ENCODE measurements around the gene SLC6A1.
"Not testable (repeated sequence)": the region's sequence is repeated elsewhere in the genome, so short reads cannot be mapped to it uniquely, and the experiment has no call there.

Gene SLC6A1

DNA sequence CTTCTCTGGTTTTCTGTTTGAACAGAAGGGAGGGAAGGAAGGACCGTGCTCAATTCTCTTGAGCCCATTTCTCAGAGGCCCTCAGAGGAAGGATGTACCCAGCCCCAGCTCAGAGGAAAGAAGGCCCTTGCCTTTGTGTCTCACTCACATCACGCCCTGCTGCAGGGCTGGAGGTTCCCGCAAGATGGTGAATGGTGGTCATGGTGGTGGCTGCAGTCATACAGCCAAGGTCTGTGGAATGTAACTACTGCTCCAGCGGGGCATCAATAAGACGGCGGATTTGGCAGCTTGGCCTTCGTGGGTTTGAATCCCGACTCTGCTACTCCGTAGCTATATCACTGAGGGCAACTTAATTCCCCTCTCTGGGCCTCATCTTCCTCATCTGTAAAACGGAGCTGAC, 62.9 kb downstream of the SLC6A1 start:
- no peak overlapping the region for H3K27ac ChIP-seq (ENCODE audit: low read depth in 2 of 2, low read length in 2 of 2)

GRCh38 chr3:11056531-11057050, 64.0 kb downstream of the SLC6A1 start:
- Histone ChIP-seq H3K9ac (ENCODE audit: low read depth in 1 of 2, low read length in 2 of 2) (no peak overlapping the region), H3K9me3 (ENCODE audit: control insufficient read depth in 2 of 2, low read length in 2 of 2) (no peaks in the 10 kb centered on the region), H3K36me3 (ENCODE audit: control insufficient read depth in 2 of 2, insufficient read depth in 2 of 2, low read length in 2 of 2) (no peaks in the 10 kb centered on the region), H3K4me3 (ENCODE audit: low read length in 2 of 2) (no peak overlapping the region), H3K27ac (ENCODE audit: low read depth in 2 of 2, low read length in 2 of 2) (no peak overlapping the region), H3K27me3 (ENCODE audit: control insufficient read depth in 2 of 2, insufficient read depth in 2 of 2, low read length in 2 of 2) (peaks cover 2 to 10% of the 10 kb centered on the region in 2 donors), H3K4me1 (ENCODE audit: control insufficient read depth in 2 of 2, insufficient read depth in 2 of 2, low read length in 2 of 2) (peaks cover 0 to 3% of the 10 kb centered on the region in 2 donors)

More for the DNA sequence above, 62.9 kb downstream of the SLC6A1 start:
- Histone ChIP-seq H3K4me3 (ENCODE audit: low read length in 2 of 2) (no peak overlapping the region), H3K9me3 (ENCODE audit: control insufficient read depth in 2 of 2, low read length in 2 of 2) (no peaks in the 10 kb centered on the region), H3K4me1 (ENCODE audit: control insufficient read depth in 2 of 2, insufficient read depth in 2 of 2, low read length in 2 of 2) (no peaks in the 10 kb centered on the region), H3K27me3 (ENCODE audit: control insufficient read depth in 2 of 2, insufficient read depth in 2 of 2, low read length in 2 of 2) (peaks cover 2 to 16% of the 10 kb centered on the region in 2 donors), H3K9ac (ENCODE audit: low read depth in 1 of 2, low read length in 2 of 2) (no peak overlapping the region), H3K36me3 (ENCODE audit: control insufficient read depth in 2 of 2, insufficient read depth in 2 of 2, low read length in 2 of 2) (no peaks in the 10 kb centered on the region)

GRCh38 chr3:11057655-11058054, 65.1 kb downstream of the SLC6A1 start:
- H3K4me1 ChIP-seq (ENCODE audit: control insufficient read depth in 2 of 2, insufficient read depth in 2 of 2, low read length in 2 of 2): peaks cover 0 to 3% of the 10 kb centered on the region in 2 donors
- no peaks in the 10 kb centered on the region for H3K36me3 ChIP-seq (ENCODE audit: control insufficient read depth in 2 of 2, insufficient read depth in 2 of 2, low read length in 2 of 2)
- no peak overlapping the region for H3K27ac ChIP-seq (ENCODE audit: low read depth in 2 of 2, low read length in 2 of 2)
- H3K27me3 ChIP-seq (ENCODE audit: control insufficient read depth in 2 of 2, insufficient read depth in 2 of 2, low read length in 2 of 2): peaks cover 2 to 10% of the 10 kb centered on the region in 2 donors
- H3K4me3 ChIP-seq (ENCODE audit: low read length in 2 of 2): no peak overlapping the region
- no peaks in the 10 kb centered on the region for H3K9me3 ChIP-seq (ENCODE audit: control insufficient read depth in 2 of 2, low read length in 2 of 2)
- H3K9ac ChIP-seq (ENCODE audit: low read depth in 1 of 2, low read length in 2 of 2): no peak overlapping the region

DNA sequence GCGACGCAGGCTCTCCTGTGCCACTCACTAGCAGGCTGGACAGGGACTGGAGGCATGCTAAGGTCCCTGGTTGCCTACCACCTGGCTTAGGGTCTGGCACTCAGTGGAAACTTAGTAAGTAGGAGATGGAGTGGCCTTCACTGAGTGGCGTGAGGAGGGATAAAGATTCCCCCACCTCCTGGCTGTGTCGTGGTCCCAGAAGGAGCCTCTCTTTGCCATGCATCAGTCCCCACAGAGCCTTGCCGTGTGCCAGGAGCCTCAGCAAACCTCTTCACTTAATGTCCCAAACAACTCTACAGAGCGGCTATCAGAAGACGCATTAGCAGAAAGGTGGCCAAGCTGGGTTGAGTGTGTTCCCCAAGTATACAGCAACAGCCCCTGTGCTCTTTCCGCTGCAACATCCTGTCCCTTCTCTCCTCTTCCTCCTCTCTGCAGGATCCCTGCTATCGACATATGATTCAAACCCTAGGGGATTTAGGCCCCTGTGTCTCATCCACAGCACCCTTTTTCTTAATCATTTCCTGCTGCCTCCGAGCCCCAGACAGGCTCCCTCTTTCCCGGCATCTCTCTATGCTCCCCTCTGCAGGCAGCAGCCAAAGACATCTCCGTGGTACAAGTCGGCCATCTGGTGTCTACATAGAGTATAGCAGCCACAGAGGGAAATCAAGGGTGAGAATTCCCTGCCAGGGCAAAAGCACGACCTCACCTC, 66.7 kb downstream of the SLC6A1 start:
- H3K27ac ChIP-seq (ENCODE audit: low read depth in 2 of 2, low read length in 2 of 2): no peak overlapping the region
- H3K9ac ChIP-seq (ENCODE audit: low read depth in 1 of 2, low read length in 2 of 2): no peak overlapping the region
- H3K4me1 ChIP-seq (ENCODE audit: control insufficient read depth in 2 of 2, insufficient read depth in 2 of 2, low read length in 2 of 2): peaks cover 0 to 3% of the 10 kb centered on the region in 2 donors
- no peaks in the 10 kb centered on the region for H3K9me3 ChIP-seq (ENCODE audit: control insufficient read depth in 2 of 2, low read length in 2 of 2)
- no peaks in the 10 kb centered on the region for H3K36me3 ChIP-seq (ENCODE audit: control insufficient read depth in 2 of 2, insufficient read depth in 2 of 2, low read length in 2 of 2)
- no peak overlapping the region for H3K4me3 ChIP-seq (ENCODE audit: low read length in 2 of 2)
- H3K27me3 ChIP-seq (ENCODE audit: control insufficient read depth in 2 of 2, insufficient read depth in 2 of 2, low read length in 2 of 2): peaks cover 0 to 10% of the 10 kb centered on the region in 2 donors

GRCh38 chr3:11059799-11060115, 67.2 kb downstream of the SLC6A1 start:
- Histone ChIP-seq H3K27me3 (ENCODE audit: control insufficient read depth in 2 of 2, insufficient read depth in 2 of 2, low read length in 2 of 2) (peaks cover 0 to 10% of the 10 kb centered on the region in 2 donors), H3K4me1 (ENCODE audit: control insufficient read depth in 2 of 2, insufficient read depth in 2 of 2, low read length in 2 of 2) (peaks cover 0 to 3% of the 10 kb centered on the region in 2 donors), H3K9ac (ENCODE audit: low read depth in 1 of 2, low read length in 2 of 2) (no peak overlapping the region), H3K9me3 (ENCODE audit: control insufficient read depth in 2 of 2, low read length in 2 of 2) (no peaks in the 10 kb centered on the region), H3K27ac (ENCODE audit: low read depth in 2 of 2, low read length in 2 of 2) (no peak overlapping the region), H3K36me3 (ENCODE audit: control insufficient read depth in 2 of 2, insufficient read depth in 2 of 2, low read length in 2 of 2) (no peaks in the 10 kb centered on the region), H3K4me3 (ENCODE audit: low read length in 2 of 2) (no peak overlapping the region)

DNA sequence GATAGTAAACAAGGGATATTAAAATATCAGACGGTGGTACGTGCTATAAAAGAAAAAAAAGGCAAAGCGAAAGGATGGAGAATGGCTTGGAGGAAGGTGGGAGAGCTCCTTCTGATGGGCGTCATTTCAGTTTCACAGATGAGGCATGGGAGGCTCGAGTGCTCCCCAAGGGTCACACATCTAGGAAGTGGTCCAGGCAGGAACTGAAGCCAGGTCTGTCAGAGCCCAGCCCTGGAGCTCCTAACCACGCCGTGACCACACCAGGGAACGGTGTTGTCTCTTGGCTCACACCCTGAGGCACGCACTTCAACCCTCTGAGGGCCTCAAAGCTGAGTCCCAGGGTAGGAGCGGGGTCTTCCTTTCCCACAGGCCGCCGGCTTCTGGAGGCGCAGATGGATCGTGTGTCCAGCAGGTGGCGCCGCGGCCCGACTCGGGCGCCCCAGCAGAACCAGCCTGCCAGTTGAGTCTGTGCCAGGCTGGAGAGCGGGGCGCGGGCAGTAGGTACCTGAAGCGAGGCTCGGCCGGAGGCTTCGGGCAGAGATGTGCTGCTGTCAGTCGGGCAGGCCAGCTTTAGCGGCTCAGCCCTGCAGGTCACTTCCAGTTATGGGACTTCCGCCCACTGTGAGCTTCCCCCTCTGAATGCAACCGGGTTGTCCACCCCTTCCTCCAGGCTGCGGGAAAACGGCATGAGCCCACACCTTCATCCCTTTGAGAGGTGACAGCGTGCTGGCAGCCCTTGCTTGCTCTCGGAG, 68.1 kb downstream of the SLC6A1 start:
- Histone ChIP-seq H3K36me3 (ENCODE audit: control insufficient read depth in 2 of 2, insufficient read depth in 2 of 2, low read length in 2 of 2) (no peaks in the 10 kb centered on the region), H3K4me1 (ENCODE audit: control insufficient read depth in 2 of 2, insufficient read depth in 2 of 2, low read length in 2 of 2) (peaks cover 0 to 3% of the 10 kb centered on the region in 2 donors), H3K27me3 (ENCODE audit: control insufficient read depth in 2 of 2, insufficient read depth in 2 of 2, low read length in 2 of 2) (peaks cover 0 to 10% of the 10 kb centered on the region in 2 donors), H3K9ac (ENCODE audit: low read depth in 1 of 2, low read length in 2 of 2) (no peak overlapping the region), H3K4me3 (ENCODE audit: low read length in 2 of 2) (peak overlapping the region in 1 of 2 donors; percentile 26), H3K9me3 (ENCODE audit: control insufficient read depth in 2 of 2, low read length in 2 of 2) (no peaks in the 10 kb centered on the region), H3K27ac (ENCODE audit: low read depth in 2 of 2, low read length in 2 of 2) (no peak overlapping the region)

- not testable (repeated sequence) for H3K9me3 ChIP-seq (ENCODE audit: control insufficient read depth in 2 of 2, low read length in 2 of 2); H3K27me3 ChIP-seq (ENCODE audit: control insufficient read depth in 2 of 2, insufficient read depth in 2 of 2, low read length in 2 of 2); H3K27ac ChIP-seq (ENCODE audit: low read depth in 2 of 2, low read length in 2 of 2); H3K4me1 ChIP-seq (ENCODE audit: control insufficient read depth in 2 of 2, insufficient read depth in 2 of 2, low read length in 2 of 2); H3K36me3 ChIP-seq (ENCODE audit: control insufficient read depth in 2 of 2, insufficient read depth in 2 of 2, low read length in 2 of 2); H3K4me3 ChIP-seq (ENCODE audit: low read length in 2 of 2); H3K9ac ChIP-seq (ENCODE audit: low read depth in 1 of 2, low read length in 2 of 2)
Observed at GRCh38 chr3:11061268-11061871, 68.8 kb downstream of the SLC6A1 start.

GRCh38 chr3:11062704-11063103, 70.2 kb downstream of the SLC6A1 start:
- H3K27me3 ChIP-seq (ENCODE audit: control insufficient read depth in 2 of 2, insufficient read depth in 2 of 2, low read length in 2 of 2): peaks cover 0 to 10% of the 10 kb centered on the region in 2 donors
- peaks cover 0 to 3% of the 10 kb centered on the region in 2 donors for H3K4me1 ChIP-seq (ENCODE audit: control insufficient read depth in 2 of 2, insufficient read depth in 2 of 2, low read length in 2 of 2)
- no peaks in the 10 kb centered on the region for H3K9me3 ChIP-seq (ENCODE audit: control insufficient read depth in 2 of 2, low read length in 2 of 2)
- H3K27ac ChIP-seq (ENCODE audit: low read depth in 2 of 2, low read length in 2 of 2): no peak overlapping the region
- no peak overlapping the region for H3K4me3 ChIP-seq (ENCODE audit: low read length in 2 of 2)
- no peaks in the 10 kb centered on the region for H3K36me3 ChIP-seq (ENCODE audit: control insufficient read depth in 2 of 2, insufficient read depth in 2 of 2, low read length in 2 of 2)
- no peak overlapping the region for H3K9ac ChIP-seq (ENCODE audit: low read depth in 1 of 2, low read length in 2 of 2)

GRCh38 chr3:11071096-11071755, 78.7 kb downstream of the SLC6A1 start:
- Histone ChIP-seq H3K27me3 (ENCODE audit: control insufficient read depth in 2 of 2, insufficient read depth in 2 of 2, low read length in 2 of 2) (no peaks in the 10 kb centered on the region), H3K27ac (ENCODE audit: low read depth in 2 of 2, low read length in 2 of 2) (no peak overlapping the region), H3K36me3 (ENCODE audit: control insufficient read depth in 2 of 2, insufficient read depth in 2 of 2, low read length in 2 of 2) (no peaks in the 10 kb centered on the region), H3K9me3 (ENCODE audit: control insufficient read depth in 2 of 2, low read length in 2 of 2) (no peaks in the 10 kb centered on the region), H3K4me1 (ENCODE audit: control insufficient read depth in 2 of 2, insufficient read depth in 2 of 2, low read length in 2 of 2) (no peaks in the 10 kb centered on the region), H3K9ac (ENCODE audit: low read depth in 1 of 2, low read length in 2 of 2) (no peak overlapping the region), H3K4me3 (ENCODE audit: low read length in 2 of 2) (no peak overlapping the region)

- Histone ChIP-seq H3K27me3 (ENCODE audit: control insufficient read depth in 2 of 2, insufficient read depth in 2 of 2, low read length in 2 of 2) (no peaks in the 10 kb centered on the region), H3K27ac (ENCODE audit: low read depth in 2 of 2, low read length in 2 of 2) (no peak overlapping the region), H3K9ac (ENCODE audit: low read depth in 1 of 2, low read length in 2 of 2) (no peak overlapping the region), H3K4me1 (ENCODE audit: control insufficient read depth in 2 of 2, insufficient read depth in 2 of 2, low read length in 2 of 2) (no peaks in the 10 kb centered on the region), H3K9me3 (ENCODE audit: control insufficient read depth in 2 of 2, low read length in 2 of 2) (no peaks in the 10 kb centered on the region), H3K36me3 (ENCODE audit: control insufficient read depth in 2 of 2, insufficient read depth in 2 of 2, low read length in 2 of 2) (no peaks in the 10 kb centered on the region), H3K4me3 (ENCODE audit: low read length in 2 of 2) (no peak overlapping the region)
Observed at GRCh38 chr3:11072631-11073030, 80.1 kb downstream of the SLC6A1 start.
